DMS153 treated with DMSO at 0.1 percent for 48 hours (cell line): ENCODE results near the gene WDR90.

Experiments used
- DNase-seq: peaks from one replicate; lab custom pipeline; 2025; ENCODE audit not compliant: unreplicated experiment; lab: John Stamatoyannopoulos, UW

The WDR90 gene

GRCh38 chr16:658679-659571 is 9.8 kb downstream of the WDR90 start:
- no peak for DNase-seq

- DNase-seq, result no peak
Measured at GRCh38 chr16:659618-660017, 10.5 kb downstream of the WDR90 start.

GRCh38 chr16:660132-660458 is 10.9 kb downstream of the WDR90 start:
- no peak for DNase-seq

- DNase-seq, result peak; percentile 68
Measured at GRCh38 chr16:660459-661183, 11.5 kb downstream of the WDR90 start.

GRCh38 chr16:661184-661821 is 12.1 kb downstream of the WDR90 start:
- no peak for DNase-seq

- no peak for DNase-seq
Measured at GRCh38 chr16:662095-662494, 12.9 kb downstream of the WDR90 start.

GRCh38 chr16:662597-662996 is 13.4 kb downstream of the WDR90 start:
- DNase-seq, result no peak

GRCh38 chr16:666572-666971 is 17.4 kb downstream of the WDR90 start:
- no peak for DNase-seq

GRCh38 chr16:667113-667779 is 18.1 kb downstream of the WDR90 start:
- DNase-seq, result no peak

- DNase-seq, result peak; percentile 71
Measured at GRCh38 chr16:667780-668518, 18.8 kb downstream of the WDR90 start, which contains the start of gene RHOT2. Gene RHOT2, plus strand, starts transcription at chr16:668132. Its CDS starts 68 bp downstream, at chr16:668200.

- no peak for DNase-seq
Measured at GRCh38 chr16:668519-669171, 19.5 kb downstream of the WDR90 start.

GRCh38 chr16:669666-670065 is 20.5 kb downstream of the WDR90 start:
- DNase-seq, result no peak

GRCh38 chr16:670485-671352 is 21.6 kb downstream of the WDR90 start:
- no peak for DNase-seq

GRCh38 chr16:671353-672131 is 22.4 kb downstream of the WDR90 start:
- no peak for DNase-seq

- no peak for DNase-seq
Measured at GRCh38 chr16:672371-672770, 23.2 kb downstream of the WDR90 start.

GRCh38 chr16:672851-673250 is 23.7 kb downstream of the WDR90 start:
- no peak for DNase-seq

- DNase-seq, result no peak
Measured at GRCh38 chr16:673399-673991, 24.3 kb downstream of the WDR90 start.
